ENCODE measurements around the gene C16orf92.
"Not testable (repeated sequence)": the region's sequence is repeated elsewhere in the genome, so short reads cannot be mapped to it uniquely, and the experiment has no call there.

Gene C16orf92

DNA sequence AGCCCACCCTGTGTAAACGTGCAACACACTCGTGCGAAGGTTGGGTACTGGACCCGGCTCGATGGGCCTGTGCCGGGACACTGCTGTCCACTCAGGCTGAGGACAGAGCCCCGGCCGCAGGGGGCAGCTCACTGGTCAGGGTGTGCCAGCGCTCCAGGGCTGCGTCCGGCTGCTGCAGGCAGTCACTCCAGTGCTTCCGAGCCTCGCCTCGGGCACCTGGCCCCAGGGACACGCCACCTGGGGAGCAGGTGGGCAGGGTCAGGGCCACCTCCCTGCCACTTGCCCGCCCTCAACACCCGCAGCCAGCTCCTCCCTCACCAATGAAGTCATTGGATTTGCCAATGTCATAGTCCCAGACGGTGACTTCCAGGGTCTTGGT, 16.9 kb upstream of the C16orf92 start:
- Histone ChIP-seq H3K27me3 (ENCODE audit: control insufficient read depth, insufficient read depth, low read length, poor library complexity, severe bottlenecking) (peaks cover 20% of the 10 kb centered on the region), H3K4me1 (ENCODE audit: control insufficient read depth, insufficient read depth, low read length) (peaks cover 13% of the 10 kb centered on the region), H3K9me3 (ENCODE audit: control insufficient read depth, low read length) (no peaks in the 10 kb centered on the region), H3K36me3 (ENCODE audit: control insufficient read depth, insufficient read depth, low read length) (no peaks in the 10 kb centered on the region), H3K27ac (ENCODE audit: insufficient read depth, low read depth, low read length, poor library complexity, severe bottlenecking) (no peak overlapping the region), H3K4me3 (ENCODE audit: insufficient read depth, low read depth, low read length) (no peak overlapping the region)
- 94 to 95% methylated on average over 18 of the region's 18 CpGs for WGBS, 2 experiments

DNA sequence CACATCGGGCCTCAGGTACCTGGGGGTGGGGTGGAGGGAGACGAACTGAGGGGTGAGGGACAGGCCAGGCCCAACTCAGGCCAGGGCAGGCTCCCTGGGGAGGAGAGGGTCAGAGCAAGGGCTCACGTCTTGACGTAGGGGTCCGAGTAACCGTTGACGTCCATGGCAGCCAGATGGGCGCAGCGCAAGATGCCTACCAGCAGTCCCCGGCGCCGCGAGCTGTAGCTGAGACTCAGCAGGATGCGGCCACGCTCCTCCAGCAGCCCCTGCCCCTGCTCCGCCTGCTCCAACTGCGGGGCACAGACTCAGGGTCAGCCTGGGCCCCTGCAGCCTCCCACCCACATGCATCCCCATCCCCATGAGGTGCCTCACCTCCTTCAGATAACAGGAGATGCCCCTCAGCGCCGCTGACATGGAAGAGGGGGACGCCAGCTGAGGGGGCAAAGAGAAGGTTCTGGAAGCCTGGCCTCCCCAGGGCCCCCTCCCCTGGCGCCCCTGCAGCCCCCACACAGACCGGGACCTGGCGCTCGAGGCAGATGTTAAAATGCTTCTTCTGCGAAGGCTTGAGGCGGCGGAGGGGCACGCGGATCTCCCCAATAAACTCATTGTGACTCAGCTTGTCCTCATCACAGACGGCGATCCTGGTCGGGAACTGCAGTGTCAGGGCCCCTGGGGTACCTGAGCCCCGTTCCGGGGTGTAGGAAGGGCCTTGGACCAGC, 16.2 kb upstream of the C16orf92 start:
- H3K27me3 ChIP-seq (ENCODE audit: control insufficient read depth, insufficient read depth, low read length, poor library complexity, severe bottlenecking) = peaks cover 27% of the 10 kb centered on the region
- H3K27ac ChIP-seq (ENCODE audit: insufficient read depth, low read depth, low read length, poor library complexity, severe bottlenecking) = no peak overlapping the region
- no peaks in the 10 kb centered on the region for H3K9me3 ChIP-seq (ENCODE audit: control insufficient read depth, low read length)
- WGBS, 2 experiments = 92% methylated on average over 34 of the region's 34 CpGs
- H3K4me3 ChIP-seq (ENCODE audit: insufficient read depth, low read depth, low read length) = no peak overlapping the region
- no peaks in the 10 kb centered on the region for H3K36me3 ChIP-seq (ENCODE audit: control insufficient read depth, insufficient read depth, low read length)
- peaks cover 13% of the 10 kb centered on the region for H3K4me1 ChIP-seq (ENCODE audit: control insufficient read depth, insufficient read depth, low read length)

DNA sequence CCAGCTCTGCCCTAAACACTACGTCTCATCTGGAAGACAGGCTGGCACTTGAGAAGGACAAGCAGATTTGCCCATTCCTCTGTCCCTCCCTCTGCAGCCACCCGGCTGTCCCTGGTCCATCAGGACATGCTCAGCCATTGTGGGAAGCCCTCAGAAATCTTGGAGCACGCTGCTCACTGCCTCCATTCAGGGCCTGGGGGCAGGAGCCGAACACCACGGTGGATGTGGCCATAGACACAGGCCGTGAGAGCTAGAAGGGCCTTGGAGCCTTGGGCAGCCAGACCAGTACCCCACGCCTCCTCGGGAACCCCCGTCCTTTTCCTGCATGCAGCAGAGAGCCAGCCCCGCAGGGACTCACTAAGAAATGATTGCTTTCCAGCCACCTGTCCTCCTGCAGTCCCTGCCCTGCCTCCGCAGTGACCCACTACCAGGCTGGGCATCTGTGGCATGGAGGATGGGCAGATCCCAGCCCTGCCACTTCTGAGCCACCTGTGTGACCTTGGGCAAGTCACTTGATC, 15.6 kb upstream of the C16orf92 start:
- peaks cover 33% of the 10 kb centered on the region for H3K27me3 ChIP-seq (ENCODE audit: control insufficient read depth, insufficient read depth, low read length, poor library complexity, severe bottlenecking)
- WGBS, 2 experiments = 85 to 90% methylated on average over 11 of the region's 11 CpGs
- no peaks in the 10 kb centered on the region for H3K9me3 ChIP-seq (ENCODE audit: control insufficient read depth, low read length)
- H3K4me1 ChIP-seq (ENCODE audit: control insufficient read depth, insufficient read depth, low read length) = peaks cover 13% of the 10 kb centered on the region
- no peak overlapping the region for H3K4me3 ChIP-seq (ENCODE audit: insufficient read depth, low read depth, low read length)
- no peak overlapping the region for H3K27ac ChIP-seq (ENCODE audit: insufficient read depth, low read depth, low read length, poor library complexity, severe bottlenecking)
- H3K36me3 ChIP-seq (ENCODE audit: control insufficient read depth, insufficient read depth, low read length) = no peaks in the 10 kb centered on the region

DNA sequence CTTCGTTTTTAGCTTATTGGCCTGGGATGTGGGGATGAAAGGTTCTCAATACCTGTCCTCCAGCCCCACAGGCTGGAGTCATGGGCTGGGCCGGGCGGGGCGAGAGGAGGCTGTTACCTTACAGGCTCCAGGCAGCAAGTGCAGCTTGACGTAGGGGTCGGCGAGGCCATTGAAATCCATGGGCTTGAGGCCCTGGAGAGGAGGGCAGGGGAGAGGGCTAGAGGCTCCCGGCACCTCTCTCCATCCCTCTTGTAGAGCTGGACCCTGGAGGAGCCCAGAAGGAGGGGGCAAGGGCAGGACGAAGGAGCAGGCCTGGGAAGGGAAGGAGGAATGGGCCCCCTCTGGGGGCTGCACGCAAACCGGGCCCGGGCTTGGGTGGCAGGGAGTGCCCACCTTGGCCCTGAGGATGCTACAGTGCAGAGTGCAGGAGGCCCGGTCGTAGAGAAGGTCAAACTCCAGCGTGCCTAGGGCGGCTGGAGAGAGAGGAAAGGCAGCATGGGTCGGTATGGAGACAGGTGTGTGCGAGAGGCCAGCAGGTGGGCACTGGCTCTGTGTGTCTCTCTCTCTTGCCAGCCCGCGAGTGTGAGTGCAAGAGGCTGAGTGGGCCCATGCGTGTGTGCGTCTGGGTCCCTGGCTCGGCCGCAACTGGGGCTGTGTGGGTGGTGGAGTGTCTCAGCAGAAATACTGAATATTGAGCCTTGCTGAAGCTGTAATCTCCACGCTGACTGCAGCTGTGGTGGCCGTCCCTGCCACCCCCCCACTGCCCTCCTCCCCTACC, 13.7 kb upstream of the C16orf92 start:
- peaks cover 37% of the 10 kb centered on the region for H3K27me3 ChIP-seq (ENCODE audit: control insufficient read depth, insufficient read depth, low read length, poor library complexity, severe bottlenecking)
- no peaks in the 10 kb centered on the region for H3K36me3 ChIP-seq (ENCODE audit: control insufficient read depth, insufficient read depth, low read length)
- H3K9me3 ChIP-seq (ENCODE audit: control insufficient read depth, low read length) = no peaks in the 10 kb centered on the region
- no peak overlapping the region for H3K4me3 ChIP-seq (ENCODE audit: insufficient read depth, low read depth, low read length)
- peaks cover 13% of the 10 kb centered on the region for H3K4me1 ChIP-seq (ENCODE audit: control insufficient read depth, insufficient read depth, low read length)
- WGBS, 2 experiments = 68 to 72% methylated on average over 26 of the region's 26 CpGs
- H3K27ac ChIP-seq (ENCODE audit: insufficient read depth, low read depth, low read length, poor library complexity, severe bottlenecking) = no peak overlapping the region

DNA sequence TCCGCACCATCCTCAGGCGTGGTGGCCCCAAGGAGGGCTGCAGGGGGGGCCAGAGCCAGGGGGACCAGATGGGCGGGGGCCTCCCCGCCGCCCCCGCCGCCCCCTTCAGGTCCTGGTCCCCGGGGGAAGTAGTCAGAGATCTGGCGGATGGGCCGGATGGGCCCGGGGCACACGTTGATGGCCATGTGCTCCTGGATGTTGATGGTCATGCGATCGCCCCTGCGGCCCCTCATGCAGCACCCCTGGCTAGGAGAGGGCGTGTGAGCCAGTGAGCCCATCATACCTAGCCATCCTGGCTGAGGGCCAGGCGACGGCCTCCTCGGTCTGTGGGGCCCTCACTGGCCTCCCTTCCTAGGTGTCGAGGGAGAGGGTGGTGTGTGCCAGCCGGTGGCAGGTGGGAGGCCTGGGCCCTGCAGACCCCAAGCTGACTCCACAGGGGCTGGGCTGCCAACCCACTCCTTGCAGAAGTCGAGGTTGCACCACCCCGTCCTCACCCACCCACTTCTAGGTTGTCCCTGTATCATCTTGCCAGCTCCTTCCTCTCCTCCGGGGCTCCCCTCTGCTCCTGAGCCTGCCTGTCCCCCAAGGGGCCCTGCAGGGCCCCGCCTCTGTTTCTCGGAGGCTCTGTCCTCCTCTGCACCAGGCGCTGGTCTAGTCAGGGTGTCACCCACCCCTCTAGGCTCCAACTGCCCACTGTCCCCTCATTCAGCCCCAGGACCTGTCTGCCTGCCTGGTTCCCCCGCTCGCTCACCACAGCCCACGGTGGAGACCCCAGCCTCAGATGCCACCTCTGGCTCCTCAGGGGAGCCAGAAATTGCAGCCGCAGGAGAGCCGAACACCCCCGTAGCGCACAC, 12.8 kb upstream of the C16orf92 start:
- 46% methylated on average over 34 of the region's 34 CpGs for WGBS, 2 experiments
- H3K4me3 ChIP-seq (ENCODE audit: insufficient read depth, low read depth, low read length) = peak overlapping the region; percentile 54
- no peak overlapping the region for H3K27ac ChIP-seq (ENCODE audit: insufficient read depth, low read depth, low read length, poor library complexity, severe bottlenecking)
- H3K9me3 ChIP-seq (ENCODE audit: control insufficient read depth, low read length) = no peaks in the 10 kb centered on the region
- H3K27me3 ChIP-seq (ENCODE audit: control insufficient read depth, insufficient read depth, low read length, poor library complexity, severe bottlenecking) = peaks cover 37% of the 10 kb centered on the region
- H3K36me3 ChIP-seq (ENCODE audit: control insufficient read depth, insufficient read depth, low read length) = no peaks in the 10 kb centered on the region
- peaks cover 13% of the 10 kb centered on the region for H3K4me1 ChIP-seq (ENCODE audit: control insufficient read depth, insufficient read depth, low read length)

DNA sequence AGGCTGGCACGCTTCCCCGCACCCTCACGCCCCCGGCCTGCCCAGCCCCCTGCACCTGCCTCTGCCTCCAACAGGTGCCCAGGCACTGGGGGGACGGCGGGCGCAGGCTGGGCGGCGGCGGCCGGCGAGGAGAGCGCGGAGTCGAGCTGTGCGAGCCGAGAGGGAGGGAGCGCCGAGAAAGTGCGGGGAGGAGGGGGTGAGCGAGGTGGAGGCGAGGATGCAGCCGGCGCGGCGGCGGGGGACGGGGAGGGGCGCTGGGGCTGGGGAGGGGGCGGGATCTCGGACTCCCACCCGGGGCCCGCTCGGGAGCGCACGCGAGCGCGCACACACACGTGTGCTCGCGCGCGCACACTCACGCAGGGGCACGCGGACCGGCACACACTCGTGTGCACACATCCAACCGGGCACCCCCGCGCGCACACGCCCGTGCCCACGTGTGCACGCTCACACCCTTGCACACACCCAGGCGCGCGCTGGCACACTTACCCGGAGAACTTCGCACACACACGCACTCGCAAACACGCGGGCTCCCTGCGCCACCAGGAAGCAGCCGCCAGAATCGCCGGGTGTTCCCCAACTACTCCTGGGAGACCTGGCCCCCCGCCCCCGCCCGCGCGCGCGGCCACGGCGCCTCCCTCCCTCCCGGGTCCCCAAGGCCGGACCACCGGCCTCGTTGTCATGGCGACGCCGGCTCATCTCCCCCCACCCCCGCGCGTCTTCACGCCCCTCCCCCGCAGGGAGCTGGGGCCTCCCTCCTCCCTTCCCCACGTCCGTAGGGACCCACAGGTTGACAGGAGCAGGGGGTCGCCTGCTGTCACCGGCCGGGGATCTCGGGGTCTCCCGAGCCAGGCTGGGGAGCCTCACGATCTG, 11.9 kb upstream of the C16orf92 start, which contains the start of gene DOC2A:
Gene DOC2A, minus strand, starts transcription at position 184 of the 870 bp plus-strand sequence. CDS start 805 bp downstream, outside the sequence.
- WGBS, 2 experiments = 0% methylated on average over 99 of the region's 99 CpGs
- peak within 1 kb of the TSS; percentile 54 for H3K4me3 ChIP-seq (ENCODE audit: insufficient read depth, low read depth, low read length)

DNA sequence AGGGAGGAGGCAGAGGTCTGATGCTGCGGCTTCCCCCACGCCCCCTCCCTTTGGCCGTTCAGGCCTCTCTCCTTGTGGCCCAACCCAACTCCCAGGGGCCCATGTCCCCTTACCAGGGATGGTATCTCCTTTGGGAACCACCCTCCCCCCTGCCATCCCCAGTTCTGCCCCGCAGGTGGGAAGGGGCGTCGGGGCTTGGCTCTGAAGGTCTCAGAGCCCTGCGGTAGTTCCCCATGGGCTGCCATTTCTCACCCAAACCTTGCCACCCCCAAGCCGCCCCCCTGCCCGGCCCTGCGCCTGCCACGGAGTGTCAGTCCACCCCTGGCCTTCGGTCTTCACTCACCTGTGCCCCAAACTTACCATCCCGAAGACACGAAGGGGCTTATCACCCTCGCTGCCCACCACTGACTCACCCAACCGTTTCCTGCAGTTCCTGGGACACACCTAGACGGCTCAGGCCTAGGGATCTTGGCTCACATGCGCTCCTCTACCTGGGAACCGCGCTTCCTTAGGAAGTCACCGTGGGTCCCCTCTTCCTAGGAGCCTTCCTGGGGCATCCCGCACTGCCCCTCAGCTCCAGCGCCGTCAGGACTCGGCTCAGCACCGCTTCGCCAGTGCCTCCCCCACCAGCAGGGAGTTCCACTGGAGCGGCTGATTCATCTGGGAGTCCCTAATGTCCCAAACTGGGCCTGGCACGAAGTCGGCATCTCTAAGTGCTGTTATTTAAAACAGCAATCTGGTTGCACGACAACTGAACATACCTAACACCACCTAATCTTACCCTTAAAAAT, 11.1 kb upstream of the C16orf92 start:
- Histone ChIP-seq H3K4me3 (ENCODE audit: insufficient read depth, low read depth, low read length) (peak overlapping the region; percentile 54), H3K9me3 (ENCODE audit: control insufficient read depth, low read length) (no peaks in the 10 kb centered on the region), H3K27ac (ENCODE audit: insufficient read depth, low read depth, low read length, poor library complexity, severe bottlenecking) (no peak overlapping the region), H3K4me1 (ENCODE audit: control insufficient read depth, insufficient read depth, low read length) (peaks cover 13% of the 10 kb centered on the region), H3K36me3 (ENCODE audit: control insufficient read depth, insufficient read depth, low read length) (no peaks in the 10 kb centered on the region), H3K27me3 (ENCODE audit: control insufficient read depth, insufficient read depth, low read length, poor library complexity, severe bottlenecking) (peaks cover 37% of the 10 kb centered on the region)
- WGBS, 2 experiments = 12 to 13% methylated on average over 31 of the region's 31 CpGs

More for the DNA sequence above, 11.9 kb upstream of the C16orf92 start, which contains the start of gene DOC2A:
- no peaks in the 10 kb centered on the region for H3K9me3 ChIP-seq (ENCODE audit: control insufficient read depth, low read length)
- H3K27me3 ChIP-seq (ENCODE audit: control insufficient read depth, insufficient read depth, low read length, poor library complexity, severe bottlenecking) = peaks cover 37% of the 10 kb centered on the region
- H3K27ac ChIP-seq (ENCODE audit: insufficient read depth, low read depth, low read length, poor library complexity, severe bottlenecking) = no peak within 1 kb of the TSS
- H3K36me3 ChIP-seq (ENCODE audit: control insufficient read depth, insufficient read depth, low read length) = no peaks in the 10 kb centered on the region
- peaks cover 13% of the 10 kb centered on the region for H3K4me1 ChIP-seq (ENCODE audit: control insufficient read depth, insufficient read depth, low read length)

DNA sequence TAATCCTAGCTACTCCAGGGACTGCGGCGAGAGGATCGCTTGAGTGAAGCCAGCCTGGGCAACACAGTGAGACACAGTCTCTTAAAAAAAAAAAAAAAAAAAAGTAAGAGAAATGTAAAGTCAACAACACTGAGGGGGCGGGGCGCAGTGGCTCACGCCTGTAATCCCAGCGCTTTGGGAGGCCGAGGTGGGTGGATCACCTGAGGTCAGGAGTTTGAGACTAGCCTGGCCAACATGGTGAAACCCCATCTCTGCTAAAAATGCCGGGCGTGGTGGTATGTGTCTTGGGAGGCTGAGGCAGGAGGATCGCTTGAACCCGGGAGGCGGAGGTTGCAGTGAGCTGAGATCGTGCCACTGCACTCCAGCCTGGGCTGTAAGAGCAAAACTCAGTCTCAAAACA, 10.4 kb upstream of the C16orf92 start:
- not testable (repeated sequence) for H3K9me3 ChIP-seq (ENCODE audit: control insufficient read depth, low read length); H3K36me3 ChIP-seq (ENCODE audit: control insufficient read depth, insufficient read depth, low read length); H3K27ac ChIP-seq (ENCODE audit: insufficient read depth, low read depth, low read length, poor library complexity, severe bottlenecking); H3K4me3 ChIP-seq (ENCODE audit: insufficient read depth, low read depth, low read length)
- WGBS, 2 experiments = 82 to 84% methylated on average over 14 of the region's 14 CpGs
- H3K27me3 ChIP-seq (ENCODE audit: control insufficient read depth, insufficient read depth, low read length, poor library complexity, severe bottlenecking) = peaks cover 37% of the 10 kb centered on the region
- H3K4me1 ChIP-seq (ENCODE audit: control insufficient read depth, insufficient read depth, low read length) = peaks cover 13% of the 10 kb centered on the region

DNA sequence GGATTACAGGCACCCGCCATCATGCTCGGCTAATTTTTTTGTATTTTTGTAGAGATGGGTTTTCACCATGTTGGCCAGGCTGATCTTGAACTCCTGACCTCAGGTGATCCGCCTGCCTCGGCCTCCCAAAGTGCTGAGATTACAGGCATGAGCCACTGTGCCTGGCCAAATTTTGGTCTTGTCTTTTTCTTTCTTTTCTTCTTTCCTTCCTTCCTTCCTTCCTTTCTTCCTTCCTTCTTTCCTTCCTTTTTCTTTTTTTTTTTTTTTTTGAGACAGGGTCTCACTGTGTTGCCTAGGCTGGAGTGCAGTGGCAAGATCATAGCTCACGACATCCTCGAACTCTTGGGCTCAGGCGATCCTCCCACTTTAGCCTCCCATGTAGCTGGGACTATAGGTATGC, 7.5 kb upstream of the C16orf92 start:
- H3K4me1 ChIP-seq (ENCODE audit: control insufficient read depth, insufficient read depth, low read length); H3K4me3 ChIP-seq (ENCODE audit: insufficient read depth, low read depth, low read length); H3K27ac ChIP-seq (ENCODE audit: insufficient read depth, low read depth, low read length, poor library complexity, severe bottlenecking); H3K36me3 ChIP-seq (ENCODE audit: control insufficient read depth, insufficient read depth, low read length); H3K9me3 ChIP-seq (ENCODE audit: control insufficient read depth, low read length): not testable (repeated sequence)
- WGBS, 2 experiments = 87 to 92% methylated on average over 7 of the region's 7 CpGs
- peaks cover 24% of the 10 kb centered on the region for H3K27me3 ChIP-seq (ENCODE audit: control insufficient read depth, insufficient read depth, low read length, poor library complexity, severe bottlenecking)
